Stimulated activated CD8-positive, alpha-beta memory T cell treated with anti-CD3 and anti-CD28 coated beads, Interleukin-12 subunit alpha, Interleukin-12 subunit beta, amount 100 ng/mL, for 1 hour (primary cell): ENCODE results near the gene THSD4.

Experiments used
- DNase-seq: peaks from one replicate; pipeline ENCODE4 v3.0.0-alpha.2; 2020; ENCODE audit warnings: low read depth

Gene THSD4

DNA sequence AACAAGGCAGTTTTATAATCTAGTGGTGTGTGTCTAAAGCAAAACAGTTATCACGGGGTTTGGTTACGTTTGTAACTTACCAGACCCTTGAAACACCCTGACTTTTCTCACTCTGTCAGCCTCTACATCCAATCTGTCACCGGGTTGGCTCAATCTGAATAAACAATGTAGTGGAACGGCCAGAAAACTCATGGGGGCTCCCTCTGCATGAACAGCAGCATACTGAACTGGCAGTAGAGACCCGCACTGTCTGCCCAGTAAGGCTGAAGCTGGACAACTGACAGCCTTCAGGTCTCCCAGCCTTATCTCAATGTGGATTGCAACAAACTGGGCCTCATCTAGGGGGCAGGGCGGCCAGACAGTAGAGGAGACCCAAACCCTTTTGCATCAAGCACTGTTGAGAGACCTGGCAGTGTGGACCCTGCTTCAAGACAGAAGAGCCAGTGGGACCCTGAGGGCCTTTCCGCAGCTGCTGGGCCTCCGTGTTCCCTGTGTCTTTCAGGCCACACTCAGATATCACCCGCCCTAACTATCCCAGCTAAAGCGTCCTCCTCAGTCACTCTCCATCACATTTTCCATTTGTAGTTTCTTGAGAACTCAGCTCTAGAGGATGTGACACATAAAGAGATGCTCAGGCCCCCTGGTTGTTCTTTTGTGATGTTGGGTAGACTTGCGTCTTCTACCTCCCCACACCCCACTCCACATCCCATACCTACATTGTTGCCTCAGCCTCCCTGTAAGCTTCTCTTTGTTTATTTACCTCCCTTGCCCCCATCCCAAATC lies 513.9 kb downstream of the THSD4 start:
- no peak for DNase-seq

DNA sequence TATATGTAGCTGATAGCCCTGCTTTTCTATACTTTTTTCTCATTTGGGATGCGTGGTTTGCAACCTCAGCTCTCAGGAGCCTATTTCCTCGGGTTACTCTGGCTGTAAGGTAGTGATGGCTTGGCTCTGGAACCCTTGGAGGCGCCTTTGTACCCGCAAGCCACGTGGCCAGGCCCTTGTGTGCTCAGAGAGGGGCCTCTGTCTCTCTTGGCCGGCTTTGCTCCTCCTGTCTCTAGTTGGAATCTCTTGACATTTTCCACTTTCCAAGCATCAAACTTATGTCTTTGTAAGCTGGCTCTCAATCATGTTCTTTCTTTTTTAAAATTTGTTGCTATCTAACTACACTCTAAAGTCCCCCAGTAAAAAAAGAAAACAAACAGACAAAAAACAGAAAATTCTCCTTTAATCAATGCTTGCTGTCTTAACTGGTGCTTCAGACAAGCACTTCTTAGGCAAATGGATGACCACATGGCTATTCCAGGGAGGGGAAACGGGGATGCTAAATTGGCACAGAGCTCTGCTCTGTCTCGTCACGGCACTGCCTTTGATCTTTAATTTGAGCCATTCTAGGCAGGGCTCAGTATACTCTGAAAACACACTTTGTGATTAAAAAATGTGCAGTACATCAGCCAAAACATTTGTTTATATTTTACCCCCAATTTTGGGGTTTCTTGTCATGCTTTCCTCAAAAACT lies 514.7 kb downstream of the THSD4 start:
- no peak for DNase-seq

DNA sequence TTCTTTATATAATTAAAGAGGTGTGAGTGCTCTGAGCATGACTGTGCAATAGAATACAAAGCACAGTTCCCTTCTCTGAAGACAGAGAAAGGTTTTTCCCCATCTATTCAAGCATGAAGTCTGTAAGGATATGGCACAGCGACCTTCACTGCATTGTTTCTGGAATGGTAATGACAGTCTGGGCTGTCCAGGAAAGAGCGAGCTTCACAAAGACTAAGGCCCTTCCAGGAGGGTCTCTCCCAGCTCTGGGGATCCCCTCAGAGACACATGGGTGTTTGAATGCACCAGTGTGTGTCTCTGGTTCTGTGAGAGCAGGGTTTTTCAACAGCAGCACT lies 515.2 kb downstream of the THSD4 start:
- DNase-seq = no peak

DNA sequence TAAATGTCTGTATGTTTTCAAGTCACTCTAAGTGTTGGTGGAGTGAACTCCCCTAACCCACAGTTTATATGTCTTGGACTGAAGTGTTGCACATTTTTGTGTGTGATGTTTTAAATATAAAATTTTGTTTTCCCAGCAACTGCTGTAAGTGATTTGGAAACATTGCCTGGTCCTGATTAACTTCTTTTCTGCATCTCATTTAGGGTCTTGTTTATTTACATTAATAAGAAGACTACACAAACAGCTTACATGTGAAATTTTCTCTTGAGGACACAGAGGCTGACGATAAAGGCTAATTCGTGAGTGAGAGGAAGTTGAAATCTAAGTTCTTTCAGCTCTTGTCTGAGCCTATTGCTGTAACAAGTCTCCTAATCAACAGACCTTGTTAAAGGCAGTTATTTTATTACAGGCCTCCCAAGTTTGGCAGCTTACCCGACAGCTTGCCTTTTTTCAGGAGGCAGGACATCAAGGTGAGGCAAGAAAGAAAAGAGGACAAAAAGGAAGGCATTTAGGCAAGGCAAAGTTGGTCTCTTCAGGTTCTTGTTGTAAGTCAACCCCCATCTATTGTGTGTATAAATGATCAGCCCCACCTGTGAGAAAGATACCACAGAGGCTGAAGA lies 517.4 kb downstream of the THSD4 start:
- DNase-seq = no peak

DNA sequence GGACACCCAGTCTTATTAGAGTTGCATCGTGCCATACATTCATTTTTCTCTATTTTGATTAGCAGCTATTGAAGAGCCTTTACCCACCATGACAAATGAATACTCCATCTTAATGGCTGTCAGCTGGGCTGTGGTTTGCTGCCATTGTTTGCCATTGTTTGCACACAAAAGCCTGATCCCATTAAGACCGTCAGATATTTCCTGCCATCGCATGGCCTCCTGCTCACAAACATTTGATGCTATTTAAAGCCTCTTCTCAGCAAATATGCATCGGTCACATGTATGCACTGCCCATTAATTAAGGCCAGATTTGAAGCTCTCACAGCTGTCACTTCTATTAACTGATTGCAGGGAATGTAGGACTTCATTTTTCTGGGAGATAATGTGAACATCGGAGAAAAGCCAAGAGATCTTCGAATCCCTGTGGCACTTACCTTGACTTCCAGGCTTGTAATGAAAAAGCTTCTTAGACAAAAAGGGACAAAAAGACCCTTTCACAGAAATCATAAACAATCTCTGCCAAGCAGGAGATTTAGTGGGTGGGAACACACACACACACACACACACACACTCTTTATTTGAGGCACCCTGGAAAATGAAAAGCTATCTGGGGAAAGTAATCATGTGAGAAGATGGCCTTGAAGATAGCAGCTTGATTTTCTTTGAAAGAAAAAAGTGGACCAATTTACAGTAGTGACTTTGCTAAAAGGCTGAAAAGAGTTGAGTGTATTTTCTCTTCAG lies 519.7 kb downstream of the THSD4 start:
- no peak for DNase-seq

DNA sequence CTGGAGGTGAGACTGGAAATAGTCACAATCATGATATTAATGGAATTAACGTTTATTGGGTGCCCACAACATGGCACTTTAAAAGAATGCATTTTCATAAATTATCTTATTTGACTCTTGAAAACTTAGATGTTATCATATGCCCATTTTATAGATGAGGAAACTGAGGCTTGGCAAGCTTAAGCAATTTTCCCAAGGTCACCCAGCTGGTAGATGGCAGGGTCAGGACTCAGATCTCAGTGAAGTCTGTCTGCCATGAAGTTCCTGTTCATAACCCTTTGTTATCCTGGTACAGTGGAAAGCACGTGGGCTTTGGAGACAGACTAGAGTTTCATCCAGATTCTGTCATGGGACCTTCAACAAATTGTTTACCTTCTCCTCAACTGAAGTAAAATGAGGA lies 520.5 kb downstream of the THSD4 start:
- DNase-seq = no peak

DNA sequence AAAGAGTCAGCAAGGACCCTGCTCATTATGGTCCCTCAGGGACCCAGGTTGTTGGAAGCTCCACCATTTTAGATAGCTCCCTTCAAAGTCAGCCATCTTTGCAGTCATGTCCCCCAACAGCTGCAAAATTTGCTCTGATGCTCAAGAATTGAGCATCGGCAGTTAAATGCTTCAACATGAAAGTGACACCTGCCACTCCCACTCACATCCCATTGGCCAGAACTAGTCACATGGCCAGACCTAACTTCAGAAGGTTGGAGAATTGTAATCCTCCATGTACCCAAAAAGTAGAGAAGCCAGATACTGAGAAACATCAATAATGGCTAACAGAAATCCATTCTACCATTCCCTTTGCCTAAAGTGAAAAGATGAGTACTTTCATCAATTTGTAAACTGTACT lies 523.6 kb downstream of the THSD4 start:
- no peak for DNase-seq

DNA sequence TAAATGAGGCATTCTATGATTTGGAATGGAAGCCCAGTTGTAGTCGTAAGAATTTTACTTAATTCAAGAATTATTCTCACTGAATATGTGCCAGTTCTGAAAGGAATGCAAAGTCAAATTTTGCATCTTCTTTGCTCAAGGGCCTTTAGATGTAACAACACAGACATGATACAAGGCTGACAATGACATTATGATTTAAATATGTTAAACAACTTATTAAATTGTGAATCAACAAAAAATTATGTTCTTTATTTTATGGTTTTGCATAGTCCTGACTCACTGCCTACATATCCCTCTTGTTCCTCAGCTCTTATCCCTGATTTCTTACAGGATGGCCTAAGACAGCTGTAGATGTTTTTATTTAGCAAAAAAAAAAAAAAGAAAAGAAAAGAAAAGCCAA lies 524.2 kb downstream of the THSD4 start:
- DNase-seq = no peak

DNA sequence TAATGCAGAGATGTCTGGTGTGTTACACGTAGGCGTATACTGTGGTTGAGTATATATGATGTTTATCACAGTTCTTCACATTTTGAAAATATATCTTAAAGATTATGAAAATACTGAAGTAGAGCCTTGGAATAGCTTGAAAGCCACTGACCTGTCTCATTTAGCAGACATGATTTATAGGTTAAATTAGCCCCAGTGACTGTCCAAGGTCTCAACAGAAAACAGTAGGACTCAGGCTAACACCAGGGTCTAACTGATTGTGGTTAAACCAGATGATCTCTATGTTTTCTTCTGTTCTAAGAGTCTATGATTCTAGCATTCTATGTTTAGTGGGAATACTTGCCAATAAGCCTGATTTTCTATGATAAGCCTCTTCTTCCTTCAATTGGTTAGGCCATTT lies 528.6 kb downstream of the THSD4 start:
- no peak for DNase-seq

DNA sequence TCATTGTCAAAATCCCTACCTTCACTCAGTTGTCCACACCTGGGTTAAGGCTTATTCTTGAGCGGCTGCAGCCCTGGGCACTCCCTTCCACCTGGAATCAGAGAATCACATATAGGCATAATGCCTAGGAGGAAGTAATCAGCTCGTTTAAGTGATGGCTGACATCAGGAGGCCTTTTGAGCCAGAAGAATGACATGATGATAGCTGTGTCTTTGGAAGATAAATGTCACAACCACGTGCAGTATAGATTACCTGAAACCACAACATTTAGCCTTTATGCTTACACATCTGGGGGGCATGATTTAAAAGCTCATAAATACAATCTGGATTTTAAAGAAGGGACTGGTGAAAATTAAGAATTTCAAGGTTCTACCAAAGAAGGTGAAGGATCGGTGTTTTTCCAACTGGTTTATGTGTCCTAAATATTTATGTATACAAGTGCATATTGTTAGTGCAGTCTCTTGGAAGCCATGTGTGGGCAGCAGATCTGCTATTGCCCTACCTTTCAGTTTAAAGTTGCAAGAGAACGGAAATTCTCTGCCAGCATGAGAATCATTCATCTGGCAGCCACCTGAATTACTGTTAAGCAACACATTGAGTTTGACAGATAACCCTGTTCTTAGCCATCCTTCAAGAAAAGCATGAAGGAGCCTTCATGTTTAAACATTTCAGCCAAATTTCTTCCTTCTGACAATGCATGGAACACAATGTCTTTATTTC lies 531.7 kb downstream of the THSD4 start:
- no peak for DNase-seq

DNA sequence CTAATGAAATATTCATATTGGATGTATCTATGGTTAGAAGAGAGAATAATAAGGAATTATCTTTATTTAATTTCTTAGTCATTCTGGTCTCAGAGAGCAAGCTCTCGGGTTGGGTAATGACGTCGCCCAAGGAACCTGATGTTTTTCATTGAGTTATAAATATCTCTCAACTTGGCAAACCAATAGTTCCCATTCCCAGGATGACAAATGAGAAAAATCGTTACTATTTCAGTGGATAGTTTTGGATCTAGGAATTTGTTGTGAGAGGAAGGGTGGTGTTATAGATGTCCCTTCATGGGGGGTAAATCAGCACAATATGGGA lies 532.2 kb downstream of the THSD4 start:
- DNase-seq = no peak

DNA sequence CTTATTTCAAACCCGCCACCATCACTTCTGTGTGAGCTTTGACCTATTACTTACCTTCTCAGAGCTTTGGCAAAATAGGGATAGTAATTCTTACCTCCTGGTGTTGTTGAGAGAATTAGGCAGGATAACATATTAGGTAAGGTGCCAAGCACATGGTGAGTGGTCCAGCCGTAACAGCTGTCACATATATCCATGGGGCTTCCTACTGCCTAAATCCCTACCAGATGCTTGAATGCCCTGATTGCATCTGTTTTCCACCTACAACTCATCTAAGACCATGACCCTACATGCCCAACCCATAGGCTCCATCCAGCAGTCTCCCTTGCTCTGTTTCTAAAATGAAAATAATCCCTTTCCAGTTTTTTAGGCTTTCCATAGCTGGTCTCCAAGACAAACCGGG lies 532.8 kb downstream of the THSD4 start:
- no peak for DNase-seq

DNA sequence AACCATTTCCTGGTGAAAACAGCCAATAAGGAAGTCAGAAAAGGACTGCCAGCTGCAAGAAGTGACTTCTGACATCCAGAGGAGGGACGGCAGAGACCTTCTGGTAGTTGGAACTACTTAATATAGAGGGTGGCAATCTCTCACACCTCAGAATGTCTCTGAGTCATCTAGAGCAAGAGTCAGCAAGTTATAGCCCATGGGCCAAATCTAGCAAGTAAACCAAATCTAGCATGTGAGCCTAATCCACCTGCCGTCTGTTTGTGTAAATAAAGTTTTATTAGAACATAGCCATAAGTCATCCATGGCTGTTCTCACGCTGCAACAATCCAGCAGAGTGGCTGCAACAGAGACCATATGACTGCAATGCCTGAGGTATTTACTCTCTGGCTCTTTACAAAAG lies 534.6 kb downstream of the THSD4 start:
- DNase-seq = no peak

DNA sequence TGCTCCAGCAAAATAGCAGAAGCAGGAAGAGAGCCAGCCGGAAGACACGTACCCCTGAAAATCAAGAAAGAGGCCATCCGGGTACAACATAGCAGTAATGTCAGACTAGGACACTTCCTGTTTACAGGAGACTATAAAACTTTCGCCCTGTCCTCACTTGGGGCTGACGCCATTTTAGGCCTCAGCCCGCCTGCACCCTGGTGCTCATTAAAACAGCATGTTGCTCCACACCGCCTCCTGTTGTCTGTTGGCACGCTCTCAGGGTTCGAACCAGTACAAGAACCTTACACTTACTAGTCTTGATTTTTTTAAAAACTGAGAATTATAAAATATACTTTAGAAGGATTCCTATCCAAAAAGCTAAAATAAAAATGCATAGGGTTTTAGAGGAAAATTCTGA lies 535.3 kb downstream of the THSD4 start:
- DNase-seq = no peak

DNA sequence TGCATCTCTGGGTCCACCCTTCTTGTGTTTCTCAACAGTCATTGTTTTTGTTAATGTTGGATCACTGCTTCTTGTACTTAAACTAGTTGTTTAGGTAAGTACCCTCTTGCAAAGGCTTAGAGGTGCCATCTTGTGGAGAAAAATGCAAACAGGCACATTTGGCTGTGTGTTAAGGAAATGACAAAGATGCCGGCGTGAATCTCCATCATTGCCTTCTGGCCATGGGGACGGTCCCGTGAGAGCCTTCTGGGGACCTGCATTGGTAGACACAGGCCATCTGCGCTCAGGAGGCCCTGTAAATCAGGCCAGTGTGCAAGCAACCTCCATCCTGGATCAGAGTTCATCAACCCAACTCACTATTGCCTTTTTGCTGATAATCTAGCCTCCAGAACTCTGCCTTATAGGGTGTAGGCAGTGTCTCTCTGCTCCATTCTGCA lies 536.5 kb downstream of the THSD4 start:
- DNase-seq = no peak

DNA sequence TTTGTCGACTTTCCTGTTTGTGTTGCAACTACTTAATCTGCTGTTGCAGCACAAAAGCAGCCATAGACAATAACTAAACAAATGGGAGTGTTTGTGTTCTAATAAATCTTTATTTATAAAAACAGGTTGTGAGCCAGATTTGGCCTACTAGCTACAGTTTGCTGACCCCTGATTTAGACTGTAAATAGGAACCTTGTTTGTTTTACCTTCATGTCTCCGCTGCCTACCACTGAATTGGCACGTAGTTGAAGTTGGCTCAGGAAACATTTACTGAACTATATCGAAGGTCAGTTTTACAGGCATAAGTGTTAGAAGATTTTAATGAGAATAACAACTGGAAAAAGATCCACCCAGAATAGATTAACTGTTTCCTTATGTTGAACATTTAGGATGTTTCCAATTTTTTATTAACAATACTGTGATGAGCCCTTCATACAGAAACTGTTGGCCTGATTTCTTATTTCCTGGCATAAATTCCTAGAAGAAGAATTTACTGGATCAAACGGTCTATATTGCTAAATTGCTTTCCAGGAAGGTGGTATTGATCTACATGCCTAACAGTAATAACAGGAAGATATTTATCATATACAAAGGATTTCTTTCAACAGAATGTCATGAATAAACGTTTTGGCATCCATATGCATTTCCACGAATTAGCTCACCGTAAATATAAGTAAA lies 538.9 kb downstream of the THSD4 start:
- no peak for DNase-seq

DNA sequence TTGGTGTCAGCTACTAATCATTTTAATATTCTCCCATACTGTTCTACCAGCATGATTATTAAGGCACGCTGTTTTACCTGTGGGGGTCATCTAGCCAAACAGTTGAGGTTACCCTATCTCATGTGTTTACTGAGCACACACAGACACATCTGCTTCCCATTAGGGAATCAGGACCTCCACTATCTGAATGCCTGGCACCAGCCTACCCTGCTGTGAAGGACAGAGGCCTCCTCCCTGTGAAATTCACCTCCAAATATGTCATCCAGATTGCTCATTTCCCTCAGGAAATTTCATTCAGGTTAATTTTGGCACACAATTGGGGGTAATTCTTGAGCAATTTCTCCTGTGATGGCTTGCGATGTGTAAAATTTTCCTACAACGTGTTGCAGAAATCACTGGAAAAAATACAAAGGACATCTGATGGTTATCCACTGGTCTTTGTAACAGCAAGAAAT lies 539.5 kb downstream of the THSD4 start:
- no peak for DNase-seq

DNA sequence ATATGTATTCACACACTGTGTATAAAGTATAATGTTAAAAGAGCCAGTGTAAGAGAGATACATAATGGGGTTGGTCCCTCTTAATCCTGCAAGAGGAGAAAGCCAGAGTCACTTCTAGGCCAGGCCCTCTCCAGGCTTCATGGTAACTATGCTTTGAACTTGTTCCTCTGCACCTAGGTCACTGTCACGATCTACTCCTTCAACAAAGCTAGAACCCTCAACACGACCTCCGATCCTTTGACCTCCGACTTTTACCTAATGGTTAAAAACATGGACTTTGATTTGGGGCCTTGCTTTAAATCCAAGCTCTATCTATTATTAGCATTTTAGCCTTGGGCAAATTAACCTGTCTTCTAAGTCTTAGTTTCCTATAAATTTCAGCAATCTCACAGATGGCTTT lies 541.2 kb downstream of the THSD4 start:
- no peak for DNase-seq

DNA sequence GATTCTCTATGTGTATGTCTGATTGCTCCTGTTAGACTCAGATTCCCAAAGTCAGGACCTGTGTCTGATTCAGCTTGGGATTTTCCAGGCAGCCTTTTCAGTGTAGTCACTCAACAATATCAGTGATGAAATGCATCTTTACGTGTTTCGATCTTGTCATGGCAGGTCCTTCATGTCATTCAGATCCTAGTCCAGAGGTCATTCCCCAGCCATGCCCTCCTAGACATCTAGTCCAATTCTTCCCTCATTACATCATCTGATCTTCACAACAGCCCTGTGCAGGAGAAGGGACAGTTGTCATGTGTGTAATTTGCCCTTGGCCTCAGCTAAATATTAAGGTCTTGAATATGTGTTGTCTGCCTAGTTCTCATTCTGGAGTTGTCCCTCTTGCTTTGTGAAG lies 541.9 kb downstream of the THSD4 start:
- DNase-seq = no peak

DNA sequence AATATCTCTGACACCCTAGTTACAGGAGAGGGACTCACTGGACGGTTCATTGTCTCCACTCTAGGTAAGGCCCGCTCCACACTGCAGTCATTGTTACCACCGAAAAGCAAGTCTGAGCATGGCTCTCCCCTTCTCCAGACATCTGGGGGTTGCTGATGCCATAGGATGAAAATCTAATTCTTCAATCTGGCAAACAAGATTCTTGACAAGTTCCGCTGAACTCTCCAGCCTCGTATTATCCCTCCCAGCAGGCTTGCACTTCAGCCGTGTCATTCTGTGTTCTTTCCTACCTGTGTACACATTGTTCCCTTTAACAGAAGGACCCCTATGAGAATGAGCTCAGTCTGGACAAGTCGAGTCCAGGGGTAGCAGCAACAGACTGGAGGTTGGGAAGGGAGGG lies 542.8 kb downstream of the THSD4 start:
- DNase-seq = no peak
